Cortex of kidney (tissue), 1 donor: ENCODE results near the gene CD63.
"Not testable (repeated sequence)": the region's sequence is repeated elsewhere in the genome, so short reads cannot be mapped to it uniquely, and the experiment has no call there.

Experiments
- DNase-seq: peaks from one replicate; lab custom pipeline; 2025; lab: John Stamatoyannopoulos, UW

Gene CD63, protein sequence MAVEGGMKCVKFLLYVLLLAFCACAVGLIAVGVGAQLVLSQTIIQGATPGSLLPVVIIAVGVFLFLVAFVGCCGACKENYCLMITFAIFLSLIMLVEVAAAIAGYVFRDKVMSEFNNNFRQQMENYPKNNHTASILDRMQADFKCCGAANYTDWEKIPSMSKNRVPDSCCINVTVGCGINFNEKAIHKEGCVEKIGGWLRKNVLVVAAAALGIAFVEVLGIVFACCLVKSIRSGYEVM

GRCh38 chr12:55728939-55729818, at the start of gene CD63:
Gene CD63, minus strand, starts transcription at chr12:55729009. Its CDS starts 668 bp downstream, at chr12:55728341.
- DNase-seq, result no peak

DNA sequence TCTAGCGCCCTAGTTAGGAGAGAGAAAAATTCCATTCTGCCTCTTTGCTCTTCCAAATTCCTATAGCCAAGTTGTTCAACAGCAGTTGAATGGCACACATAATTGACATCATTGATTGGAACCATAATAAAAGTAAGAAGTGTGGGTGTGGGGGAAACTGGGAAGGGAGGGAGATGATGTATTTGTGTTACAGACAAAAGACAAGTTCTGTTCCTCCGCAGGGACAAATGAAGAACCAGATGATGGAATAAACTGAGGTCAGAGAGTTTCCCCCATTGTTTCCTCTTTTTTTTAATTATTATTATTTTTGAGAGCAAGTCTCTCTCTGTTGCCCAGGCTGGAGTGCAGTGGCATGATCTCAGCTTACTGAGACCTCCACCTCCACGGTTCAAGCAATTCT, 49.0 kb upstream of the CD63 start:
- no peak for DNase-seq

DNA sequence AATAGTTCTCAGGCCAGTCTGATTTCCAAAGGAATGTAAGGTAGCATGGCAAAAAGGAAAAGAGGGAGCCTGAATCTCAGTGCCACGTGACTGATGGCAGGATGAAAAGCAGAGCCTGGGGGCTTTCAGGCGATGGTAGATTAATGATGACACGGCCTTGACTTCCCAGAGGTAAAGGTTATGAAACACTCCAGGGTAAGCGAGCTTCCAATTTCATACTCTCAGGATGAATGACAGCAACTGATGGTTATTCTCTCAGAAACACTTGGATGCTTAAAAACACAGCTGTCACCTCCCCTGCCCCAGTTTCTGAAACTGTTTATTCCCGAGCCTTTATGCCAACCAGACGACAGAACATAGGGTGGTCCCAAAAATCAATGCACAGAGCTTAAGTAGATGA, 42.9 kb upstream of the CD63 start:
- no peak for DNase-seq

- DNase-seq, result no peak
These were observed 38.3 kb upstream of the CD63 start for GRCh38 chr12:55767156-55767555.

DNA sequence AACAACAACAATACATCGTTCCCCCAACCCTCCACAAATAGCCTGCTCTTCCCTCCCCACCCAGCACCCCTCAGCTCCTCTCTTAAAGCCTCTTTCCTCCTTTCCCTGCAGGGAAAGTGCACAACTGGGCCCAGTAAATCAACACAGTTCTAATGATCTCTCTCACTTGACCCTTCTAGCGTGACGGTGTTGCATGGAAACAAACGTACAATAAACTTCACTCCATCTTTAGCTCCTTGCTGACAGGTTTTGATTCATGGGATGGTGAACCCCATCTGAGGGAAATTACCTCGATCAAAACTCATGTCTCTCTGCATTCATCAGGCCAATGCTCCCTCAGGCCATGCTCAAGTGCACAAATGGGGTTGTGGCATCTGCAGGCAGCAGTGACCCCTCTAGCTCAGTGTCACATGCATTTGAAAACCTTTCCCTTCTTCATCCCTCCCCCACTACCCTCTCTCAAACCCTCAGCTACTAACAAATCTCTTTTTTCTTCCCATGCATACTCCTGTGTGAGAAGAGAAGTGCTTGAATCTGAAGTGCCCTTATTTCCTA, 37.0 kb upstream of the CD63 start:
- DNase-seq, result no peak

GRCh38 chr12:55762646-55763045, 33.8 kb upstream of the CD63 start:
- DNase-seq, result no peak

DNA sequence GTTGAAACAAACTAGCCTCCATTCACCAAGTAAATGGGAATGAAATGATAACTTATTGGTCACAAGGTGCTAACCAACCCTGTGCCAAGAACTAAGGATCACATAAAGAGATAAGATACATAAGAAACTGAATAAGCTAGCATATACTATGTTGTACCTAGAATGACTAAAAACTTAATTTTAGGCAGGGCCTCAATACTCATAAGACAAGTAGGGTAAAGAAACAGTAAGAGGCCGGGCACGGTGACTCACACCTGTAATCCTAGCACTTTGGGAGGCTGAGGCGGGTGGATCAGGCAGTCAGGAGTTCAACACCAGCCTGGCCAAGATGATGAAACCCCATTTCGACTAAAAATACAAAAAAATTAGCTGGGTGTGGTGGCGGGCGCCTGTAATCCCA, 31.9 kb upstream of the CD63 start:
- DNase-seq, result no peak

- not testable (repeated sequence) for DNase-seq
These were observed 29.8 kb upstream of the CD63 start for GRCh38 chr12:55758575-55758974.

- DNase-seq, result no peak
These were observed 28.9 kb upstream of the CD63 start for GRCh38 chr12:55757701-55758100.

- no peak for DNase-seq
These were observed 26.4 kb upstream of the CD63 start for GRCh38 chr12:55755246-55755645.

DNA sequence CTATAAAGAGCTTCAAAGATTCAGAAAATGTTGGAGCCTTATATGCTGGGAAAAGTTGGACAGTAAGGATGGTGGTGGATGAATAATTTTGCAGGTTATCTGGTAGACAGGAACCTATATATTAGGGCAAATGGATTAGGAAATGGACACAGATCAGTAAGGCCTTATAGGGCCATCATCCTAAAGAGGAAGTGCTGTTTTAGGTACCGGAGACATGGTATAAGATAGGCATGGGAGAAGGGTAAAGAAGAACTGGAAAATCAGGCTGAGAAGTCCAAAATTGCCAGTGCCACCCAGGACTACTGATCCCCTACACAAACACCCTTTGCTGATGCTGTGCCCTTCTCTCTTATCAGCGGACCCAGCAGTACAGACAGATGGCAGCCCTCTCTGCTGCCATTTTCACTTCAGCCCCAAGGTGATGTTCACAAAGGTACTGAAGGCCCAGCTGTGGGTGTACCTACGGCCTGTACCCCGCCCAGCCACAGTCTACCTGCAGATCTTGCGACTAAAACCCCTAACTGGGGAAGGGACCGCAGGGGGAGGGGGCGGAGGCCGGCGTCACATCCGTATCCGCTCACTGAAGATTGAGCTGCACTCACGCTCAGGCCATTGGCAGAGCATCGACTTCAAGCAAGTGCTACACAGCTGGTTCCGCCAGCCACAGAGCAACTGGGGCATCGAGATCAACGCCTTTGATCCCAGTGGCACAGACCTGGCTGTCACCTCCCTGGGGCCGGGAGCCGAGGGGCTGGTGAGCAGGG, 19.6 kb upstream of the CD63 start:
- DNase-seq, result no peak

- DNase-seq, result no peak
These were observed 18.1 kb upstream of the CD63 start for GRCh38 chr12:55746913-55747231.

DNA sequence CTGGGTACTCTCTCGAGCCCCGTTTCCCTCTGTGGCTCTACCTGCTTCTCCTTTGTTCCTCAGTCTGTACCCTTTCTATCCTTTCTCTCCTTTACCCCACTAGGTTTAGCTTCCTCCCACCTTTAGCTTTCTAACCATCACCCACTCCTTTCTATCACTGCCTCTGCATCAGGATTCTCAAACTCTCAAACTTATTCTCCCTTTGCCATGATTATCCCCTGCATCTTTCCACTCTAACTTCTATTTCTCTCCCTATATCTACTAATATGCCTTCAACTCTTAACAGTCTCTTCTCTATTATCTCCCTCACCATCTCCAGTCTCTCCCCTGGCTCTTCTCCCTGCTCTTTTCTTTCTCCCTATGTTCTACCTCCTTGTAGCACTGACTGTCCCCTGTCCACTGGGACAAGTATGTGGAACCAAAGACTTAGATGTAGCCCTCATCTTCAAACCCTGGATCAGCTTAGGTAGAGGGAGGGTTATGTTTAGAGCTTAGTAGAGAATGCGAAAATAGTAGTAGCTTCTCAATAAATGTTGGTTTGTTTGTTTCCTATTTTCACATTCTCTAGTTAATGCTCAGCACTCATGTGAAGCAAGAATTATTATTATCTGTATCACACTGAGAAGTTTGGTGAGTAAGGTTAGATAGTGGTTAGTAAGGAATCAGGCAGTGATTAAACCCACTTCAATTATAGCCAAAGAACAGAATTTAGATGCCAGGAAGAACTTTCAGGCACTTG, 17.5 kb upstream of the CD63 start:
- no peak for DNase-seq

GRCh38 chr12:55745361-55746173, 16.8 kb upstream of the CD63 start:
- no peak for DNase-seq

GRCh38 chr12:55744340-55745030, 15.7 kb upstream of the CD63 start:
- no peak for DNase-seq

- DNase-seq, result no peak
These were observed 14.9 kb upstream of the CD63 start for GRCh38 chr12:55743406-55744339.

DNA sequence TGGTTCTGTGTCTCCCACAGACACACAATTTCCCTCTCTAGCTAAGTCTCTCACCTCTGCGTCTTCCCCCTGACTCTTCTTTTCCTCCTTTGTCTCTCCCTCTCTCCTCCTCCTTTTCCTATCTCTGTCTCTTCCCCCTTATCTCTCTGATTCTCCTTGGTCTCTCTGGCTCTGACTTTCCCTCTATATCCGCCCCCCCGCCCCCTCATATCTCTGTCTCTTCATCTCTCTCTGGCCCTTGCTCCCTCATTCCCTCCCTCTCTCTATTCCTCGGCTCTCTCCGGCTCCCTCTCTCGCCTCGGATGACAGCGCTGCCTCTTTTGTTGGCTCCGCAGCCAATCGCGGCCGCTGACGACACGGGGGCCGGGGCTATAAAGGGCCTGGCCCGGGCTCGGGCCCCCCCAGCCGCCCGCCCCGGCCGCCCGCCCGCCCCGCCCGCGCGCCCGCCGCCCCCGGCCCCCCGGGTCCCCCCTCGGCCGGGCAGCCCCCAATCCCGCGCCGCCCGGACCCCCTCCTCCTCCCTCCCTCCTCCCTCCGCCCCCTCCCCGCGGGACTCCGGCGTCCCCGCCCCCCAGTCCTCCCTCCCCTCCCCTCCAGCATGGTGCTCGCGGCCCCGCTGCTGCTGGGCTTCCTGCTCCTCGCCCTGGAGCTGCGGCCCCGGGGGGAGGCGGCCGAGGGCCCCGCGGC, 14.1 kb upstream of the CD63 start, which contains the start of gene GDF11:
Gene GDF11, plus strand, starts transcription at position 404 of the 687 bp plus-strand sequence. Its CDS starts 195 bp downstream, at position 599.
- DNase-seq, result no peak

DNA sequence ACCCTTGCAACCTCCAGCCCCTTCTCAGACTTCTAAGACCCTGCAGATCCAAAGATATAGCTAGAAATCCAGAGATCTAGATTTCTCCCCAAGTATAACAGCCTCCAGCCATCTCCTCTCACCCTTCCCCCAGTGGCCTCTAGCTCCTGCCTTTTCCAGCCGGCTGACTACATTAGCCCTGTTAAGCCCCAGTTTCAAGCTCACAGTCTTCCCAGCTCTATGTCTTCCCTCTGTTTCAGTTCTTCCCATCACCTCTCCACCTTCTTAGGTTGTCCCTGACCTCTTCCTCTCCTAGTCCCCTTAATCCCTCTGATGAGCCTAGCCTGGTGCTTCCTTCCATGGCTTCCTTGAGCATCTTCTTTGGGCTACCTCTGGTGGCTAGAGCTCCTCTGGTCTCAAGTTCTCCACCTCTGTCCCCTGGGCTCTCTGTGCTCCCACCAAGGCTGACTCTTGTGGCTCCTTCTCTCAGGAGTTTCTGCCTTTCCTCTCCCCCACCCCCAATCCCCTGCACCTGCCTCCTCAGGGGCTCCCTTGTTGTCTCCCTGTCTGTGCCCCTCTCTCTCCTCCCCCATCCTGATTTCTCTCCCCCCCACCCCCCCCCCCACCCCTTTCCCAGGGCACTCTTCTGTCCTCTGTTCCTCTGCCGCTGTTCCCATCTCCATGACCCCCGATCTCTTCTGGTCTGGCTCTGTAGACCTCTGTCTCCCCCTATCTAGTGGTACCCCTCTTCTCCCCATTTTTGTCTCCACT, 13.3 kb upstream of the CD63 start:
- no peak for DNase-seq
